Astrocyte of the cerebellum (primary cell): ENCODE data around the gene GFI1B.

Source experiments
- DNase-seq: peaks from one replicate; pipeline ENCODE4 v3.0.0-alpha.2; 2011; ENCODE audit warnings: low read depth
- H3K4me3 ChIP-seq: 2 replicates; pipeline ENCODE4 v1.5.1; 2011; ENCODE audit warnings: mild to moderate bottlenecking, low read depth, low read length, moderate library complexity
- in situ Hi-C: cut with HindIII; loops from 2 replicates; pipeline ENCODE4 v1.10.0; 2017; ENCODE audit warnings: low sequenced_read_pairs
- TF ChIP-seq, protein P1 (sequence below): IDR thresholded peaks from 2 replicates; pipeline ENCODE4 v1.5.1; 2012; ENCODE audit warnings: low read length, low read depth, moderate library complexity, mild to moderate bottlenecking; ENCODE audit errors: missing control alignments

GFI1B gene

DNA sequence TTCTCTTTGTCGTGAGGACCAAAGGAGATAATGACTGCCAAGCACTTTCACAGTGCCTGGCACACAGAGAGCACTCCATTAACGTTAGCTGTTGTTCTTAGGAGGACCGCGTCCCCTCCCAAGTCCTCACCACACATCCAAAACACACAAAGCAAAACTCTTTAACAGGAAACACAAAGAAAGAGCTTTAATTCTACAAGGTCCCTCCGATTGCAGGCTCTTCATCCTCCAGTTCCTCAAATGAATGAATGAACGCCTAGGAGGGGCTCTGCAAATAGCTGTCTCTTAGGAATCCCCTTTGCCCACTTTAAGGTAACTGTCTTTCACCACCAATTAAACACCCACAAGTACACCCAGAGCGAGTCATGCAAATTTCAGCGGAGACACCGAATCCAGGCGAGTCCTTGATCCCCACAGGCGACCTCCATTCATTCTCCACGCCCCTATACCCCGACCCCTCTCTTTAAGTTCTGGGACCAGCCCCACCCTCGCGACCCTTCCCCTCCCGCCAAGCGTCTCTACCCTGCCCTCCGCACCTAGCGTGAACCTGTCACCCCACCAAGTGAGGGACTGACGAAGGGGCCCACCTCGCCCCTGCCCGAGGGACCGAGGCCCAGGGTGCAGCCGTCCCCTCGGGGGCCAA lies 34.7 kb upstream of the GFI1B start:
- H3K4me3 ChIP-seq: peak overlapping the region; percentile 99
- TF ChIP-seq, protein P1, sequence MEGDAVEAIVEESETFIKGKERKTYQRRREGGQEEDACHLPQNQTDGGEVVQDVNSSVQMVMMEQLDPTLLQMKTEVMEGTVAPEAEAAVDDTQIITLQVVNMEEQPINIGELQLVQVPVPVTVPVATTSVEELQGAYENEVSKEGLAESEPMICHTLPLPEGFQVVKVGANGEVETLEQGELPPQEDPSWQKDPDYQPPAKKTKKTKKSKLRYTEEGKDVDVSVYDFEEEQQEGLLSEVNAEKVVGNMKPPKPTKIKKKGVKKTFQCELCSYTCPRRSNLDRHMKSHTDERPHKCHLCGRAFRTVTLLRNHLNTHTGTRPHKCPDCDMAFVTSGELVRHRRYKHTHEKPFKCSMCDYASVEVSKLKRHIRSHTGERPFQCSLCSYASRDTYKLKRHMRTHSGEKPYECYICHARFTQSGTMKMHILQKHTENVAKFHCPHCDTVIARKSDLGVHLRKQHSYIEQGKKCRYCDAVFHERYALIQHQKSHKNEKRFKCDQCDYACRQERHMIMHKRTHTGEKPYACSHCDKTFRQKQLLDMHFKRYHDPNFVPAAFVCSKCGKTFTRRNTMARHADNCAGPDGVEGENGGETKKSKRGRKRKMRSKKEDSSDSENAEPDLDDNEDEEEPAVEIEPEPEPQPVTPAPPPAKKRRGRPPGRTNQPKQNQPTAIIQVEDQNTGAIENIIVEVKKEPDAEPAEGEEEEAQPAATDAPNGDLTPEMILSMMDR: no peak
- in situ Hi-C loops: no loop called here
- no peak for DNase-seq

DNA sequence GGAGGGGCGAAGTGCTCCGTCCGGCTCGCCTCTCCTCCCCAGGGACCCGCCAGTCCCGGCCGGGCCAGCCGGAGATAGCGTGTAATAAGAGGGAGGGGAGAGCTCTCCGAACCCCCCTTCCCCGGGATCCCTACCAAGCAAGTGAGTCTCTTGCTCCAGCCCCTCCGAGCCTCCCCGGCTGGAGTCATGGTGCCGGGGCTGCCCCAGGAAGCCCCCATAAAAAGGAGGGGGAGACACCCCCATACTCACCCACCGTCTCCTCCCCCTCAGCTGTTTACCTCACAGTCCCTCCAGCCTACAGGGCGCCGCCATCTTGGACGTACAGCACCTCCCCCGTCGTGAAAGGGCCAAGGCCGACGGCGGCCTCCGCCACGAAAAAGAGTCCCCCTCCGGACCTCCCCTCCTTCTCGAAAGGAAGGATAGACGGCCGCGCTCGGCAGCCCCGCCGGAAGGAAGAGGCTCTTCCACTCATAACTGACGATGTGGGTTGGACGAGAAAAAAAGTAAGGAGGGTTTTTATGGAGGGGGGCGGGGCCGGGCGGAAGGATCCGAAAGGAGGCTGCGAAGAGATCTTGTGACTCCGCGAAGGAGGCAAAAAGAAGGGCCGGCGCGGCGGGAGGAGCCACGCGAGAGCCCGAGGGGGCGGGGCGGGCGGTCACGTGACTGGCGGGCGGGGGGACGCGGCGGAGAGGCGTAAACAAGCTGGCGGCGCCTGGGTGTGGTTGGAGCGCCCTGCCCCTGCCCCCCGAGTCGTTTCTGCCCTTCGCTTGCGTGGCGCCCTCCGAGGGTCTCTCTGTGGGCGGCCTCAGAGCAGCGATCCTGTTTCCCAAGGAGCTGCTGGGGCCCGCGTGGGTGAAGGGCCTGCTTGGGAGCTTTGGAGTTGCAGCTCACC lies 34.0 kb upstream of the GFI1B start, which contains the start of gene TSC1:
Gene TSC1, minus strand, starts transcription at position 323 of the 892 bp plus-strand sequence. CDS start 15,744 bp downstream, outside the sequence.
- TF ChIP-seq, protein P1: no peak
- H3K4me3 ChIP-seq: peak within 1 kb of the TSS; percentile 99
- in situ Hi-C loops: no loop called here
- peak; percentile 90 for DNase-seq

DNA sequence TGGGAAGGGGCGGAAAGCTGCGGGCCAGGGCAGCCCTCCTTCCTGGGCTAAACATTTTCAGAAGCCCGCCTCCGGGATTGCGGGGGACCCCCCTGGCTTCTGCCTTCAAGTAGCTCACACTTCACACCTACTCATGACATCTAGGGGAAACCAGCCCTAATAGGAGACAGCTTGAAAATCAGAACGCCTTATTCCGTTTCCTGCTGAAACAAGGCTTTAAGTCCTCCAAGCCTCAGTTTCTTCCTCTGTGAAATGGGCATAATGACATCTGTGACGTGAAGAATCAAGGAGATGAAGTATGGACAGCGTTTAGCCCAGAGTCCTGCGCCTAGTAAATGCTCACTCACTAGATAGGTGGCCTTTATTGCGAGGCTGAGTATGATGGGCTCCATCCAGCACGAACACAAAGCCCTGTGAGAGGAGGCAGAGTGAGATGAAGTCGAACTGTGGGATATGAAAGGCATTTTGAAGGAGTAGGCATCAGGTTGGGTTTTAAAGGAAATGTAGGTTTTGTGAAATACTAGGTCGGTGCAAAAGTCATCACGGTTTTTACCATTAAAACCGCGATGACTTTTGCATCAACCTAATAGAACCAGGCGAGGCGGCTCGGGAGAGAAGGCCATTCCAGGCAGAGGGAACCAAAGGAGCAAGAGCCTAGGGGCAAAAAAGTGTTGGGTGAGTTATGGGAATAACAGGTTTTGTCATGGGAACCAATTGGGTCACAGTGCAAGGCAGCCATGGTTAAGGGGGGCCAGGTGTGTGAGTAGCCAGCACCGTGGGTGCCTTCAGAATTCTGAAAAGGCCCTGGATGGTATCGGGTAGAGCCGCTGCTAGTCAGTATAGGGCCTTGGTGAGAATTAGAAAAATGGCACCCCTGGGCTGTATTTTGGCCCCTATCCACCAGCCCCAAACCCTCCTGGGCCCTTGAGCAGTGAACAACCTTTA lies 33.0 kb upstream of the GFI1B start:
- TF ChIP-seq, protein P1: no peak
- in situ Hi-C loops: no loop called here
- H3K4me3 ChIP-seq: peak overlapping the region; percentile 99
- no peak for DNase-seq

DNA sequence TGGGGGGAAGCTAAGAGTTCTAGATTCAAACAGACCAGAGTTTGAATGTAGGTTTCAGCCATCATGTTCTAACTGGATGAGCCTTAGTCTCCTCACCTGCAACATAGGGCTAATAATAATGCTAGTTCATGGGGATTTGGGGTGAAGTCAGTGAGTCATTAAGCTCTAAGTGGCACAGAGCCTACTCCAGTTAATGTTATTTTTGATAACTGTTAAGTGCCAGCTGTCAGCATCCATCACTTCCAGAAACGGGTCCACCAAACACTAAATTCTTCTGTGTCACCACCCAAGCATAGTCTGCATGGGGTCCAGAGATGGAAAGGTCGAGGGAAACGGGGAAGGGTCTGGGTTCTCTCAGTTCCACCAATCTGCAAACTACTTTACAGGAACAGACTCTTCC lies 32.3 kb upstream of the GFI1B start:
- DNase-seq: no peak
- in situ Hi-C loops: no loop called here
- H3K4me3 ChIP-seq: no peak overlapping the region
- TF ChIP-seq, protein P1: no peak

DNA sequence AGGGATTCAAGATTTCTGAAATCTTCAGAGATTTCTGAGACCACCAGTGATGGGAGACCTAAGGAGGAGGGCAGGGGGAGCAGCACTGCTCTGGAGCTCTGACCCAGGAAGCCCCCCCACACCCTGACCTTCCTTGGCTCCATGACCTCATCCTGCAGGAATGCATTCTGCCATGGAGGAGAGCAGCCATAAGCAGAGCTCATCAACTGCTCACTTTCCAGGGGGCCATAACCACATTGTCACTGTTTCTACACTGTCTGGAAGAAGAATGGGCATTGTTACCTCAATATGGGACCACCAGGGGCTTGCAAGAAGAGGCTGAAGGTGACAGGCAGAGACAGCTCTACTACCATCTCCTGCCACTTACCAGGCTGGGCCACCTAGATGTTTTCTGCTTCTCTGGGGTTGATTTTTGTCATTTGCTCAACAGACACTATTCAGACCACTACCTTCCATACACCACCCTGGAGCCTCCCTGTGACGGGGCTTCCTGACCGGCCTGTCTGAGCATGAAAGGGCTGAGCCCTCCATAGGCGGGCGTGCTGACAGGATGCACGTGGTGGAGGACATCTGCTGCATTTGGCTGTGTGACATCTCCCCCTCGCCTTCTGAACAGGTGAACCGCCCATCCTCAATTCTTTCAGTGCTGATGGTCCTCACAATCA lies 31.7 kb upstream of the GFI1B start:
- TF ChIP-seq, protein P1: no peak
- H3K4me3 ChIP-seq: no peak overlapping the region
- in situ Hi-C loops: no loop called here
- DNase-seq: no peak
